Gastroesophageal sphincter (tissue), 3 donors: ENCODE results near the gene XRCC3.

Experiments used
- EP300 ChIP-seq: sonication (generic); formaldehyde crosslinking; IDR thresholded peaks from one replicate; pipeline ENCODE4 v1.6.1; 2017; ENCODE audit warnings: antibody characterized with exemption, mild to moderate bottlenecking
- POLR2A ChIP-seq, 2 donors: fragments of 450-650 bp; IDR thresholded peaks; one replicate each; pipeline ENCODE4 v1.6.1; 2017; ENCODE audit warnings: antibody characterized with exemption in 2 of 2, mild to moderate bottlenecking in 2 of 2, moderate library complexity in 1 of 2
- POLR2AphosphoS5 ChIP-seq: sonication (generic); formaldehyde crosslinking; IDR thresholded peaks from one replicate; pipeline ENCODE4 v1.6.1; 2017; ENCODE audit warnings: antibody characterized with exemption
- TF ChIP-seq, protein P1 (sequence below), 4 experiments: fragments of 200-600 bp in 2 of 4; fragments of 450-650 bp in 2 of 4; sonication (generic) in 1 of 4; IDR thresholded peaks; one replicate each; pipeline ENCODE4 v1.5.1; 2017 to 2019; ENCODE audit warnings: antibody characterized with exemption in 4 of 4, mild to moderate bottlenecking in 2 of 4, moderate library complexity in 2 of 4

DNA sequence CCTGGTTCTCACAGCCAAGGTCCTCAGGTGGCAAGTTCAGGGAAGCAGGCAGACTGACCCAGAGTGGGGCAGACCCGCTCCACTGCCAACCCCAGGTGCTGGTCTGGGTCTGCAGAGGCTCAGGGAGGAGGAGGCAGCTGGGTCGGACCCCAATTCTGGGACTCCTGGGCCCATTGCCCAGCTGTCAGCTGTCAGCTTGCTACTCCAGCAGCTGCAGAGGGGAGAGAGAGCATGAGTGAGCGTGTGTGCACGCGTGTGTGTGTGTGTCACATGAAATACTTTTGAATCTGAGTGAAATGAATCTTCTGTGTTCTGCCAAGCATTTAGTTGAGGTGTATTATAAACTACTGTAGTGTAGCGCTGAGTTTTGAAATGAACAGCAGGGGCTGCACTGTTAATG, 30.8 kb downstream of the XRCC3 start:
- TF ChIP-seq POLR2A (IDR thresholded peaks at IDR 0.05) (no peak), EP300 (no peak), POLR2AphosphoS5 (no peak)
- TF ChIP-seq, protein P1, sequence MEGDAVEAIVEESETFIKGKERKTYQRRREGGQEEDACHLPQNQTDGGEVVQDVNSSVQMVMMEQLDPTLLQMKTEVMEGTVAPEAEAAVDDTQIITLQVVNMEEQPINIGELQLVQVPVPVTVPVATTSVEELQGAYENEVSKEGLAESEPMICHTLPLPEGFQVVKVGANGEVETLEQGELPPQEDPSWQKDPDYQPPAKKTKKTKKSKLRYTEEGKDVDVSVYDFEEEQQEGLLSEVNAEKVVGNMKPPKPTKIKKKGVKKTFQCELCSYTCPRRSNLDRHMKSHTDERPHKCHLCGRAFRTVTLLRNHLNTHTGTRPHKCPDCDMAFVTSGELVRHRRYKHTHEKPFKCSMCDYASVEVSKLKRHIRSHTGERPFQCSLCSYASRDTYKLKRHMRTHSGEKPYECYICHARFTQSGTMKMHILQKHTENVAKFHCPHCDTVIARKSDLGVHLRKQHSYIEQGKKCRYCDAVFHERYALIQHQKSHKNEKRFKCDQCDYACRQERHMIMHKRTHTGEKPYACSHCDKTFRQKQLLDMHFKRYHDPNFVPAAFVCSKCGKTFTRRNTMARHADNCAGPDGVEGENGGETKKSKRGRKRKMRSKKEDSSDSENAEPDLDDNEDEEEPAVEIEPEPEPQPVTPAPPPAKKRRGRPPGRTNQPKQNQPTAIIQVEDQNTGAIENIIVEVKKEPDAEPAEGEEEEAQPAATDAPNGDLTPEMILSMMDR (IDR thresholded peaks at IDR 0.05), result no peak
